Activated CD4-positive, alpha-beta T cell treated with anti-CD3 and anti-CD28 coated beads for 1 hour (primary cell): ENCODE measurements around the gene TRIM29.

Experiments used
- DNase-seq: peaks from one replicate; pipeline ENCODE4 v3.0.0-alpha.2; 2020

TRIM29 gene

DNA sequence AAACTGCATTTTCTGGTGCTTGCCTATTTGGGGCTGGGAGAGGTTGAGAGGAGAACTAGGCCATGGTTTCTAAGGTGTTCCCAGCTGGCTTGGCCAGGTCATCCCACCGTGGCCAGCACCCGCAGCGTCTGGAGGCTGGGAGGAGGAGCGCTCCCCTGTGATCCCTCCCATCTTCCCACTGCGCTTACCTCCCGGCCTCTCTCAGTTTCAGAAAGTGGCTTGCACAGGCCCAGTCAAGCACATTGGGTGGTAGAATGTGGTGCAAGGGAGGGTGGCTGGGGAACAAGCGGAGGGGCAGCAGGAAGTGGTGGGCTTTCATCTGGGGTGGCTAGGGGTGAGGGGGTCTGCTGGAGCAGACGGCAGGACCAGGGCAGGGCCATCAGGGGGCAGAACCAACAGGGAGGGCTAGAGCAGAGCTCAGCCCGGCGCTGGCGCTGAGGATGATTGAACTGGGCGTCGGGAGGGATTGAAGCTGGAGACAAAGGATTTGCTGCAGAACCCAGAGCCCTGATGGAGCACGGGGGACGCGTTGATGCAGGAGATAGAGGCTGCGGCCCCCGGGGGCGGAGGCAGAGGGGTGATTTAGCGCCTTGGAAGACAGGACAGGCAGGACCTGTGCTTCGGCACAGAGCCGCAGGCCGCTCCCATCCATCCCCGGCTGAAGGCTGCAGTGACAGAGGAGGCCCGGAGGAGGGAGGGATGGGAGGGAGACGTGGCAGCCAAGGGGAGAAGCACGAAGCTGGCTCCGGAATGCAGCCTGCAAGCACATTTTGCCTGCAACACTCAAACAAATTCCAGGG is 76.0 kb downstream of the TRIM29 start:
- DNase-seq, result no peak
